ENCODE results near the gene SMARCA4.
"Not testable (repeated sequence)": the region's sequence is repeated elsewhere in the genome, so short reads cannot be mapped to it uniquely, and the experiment has no call there.

SMARCA4 gene

GRCh38 chr19:11102944-11103343, 142.1 kb downstream of the SMARCA4 start:
- Histone ChIP-seq H2AK5ac (ENCODE audit: low read depth, low read length) (no peak overlapping the region), H2AFZ (ENCODE audit: low read length) (no peak overlapping the region), H3K23ac (ENCODE audit: low read depth, low read length, poor library complexity) (no peak overlapping the region), H3K79me1 (ENCODE audit: low read depth, low read length) (peaks cover 23% of the 10 kb centered on the region), H2BK12ac (ENCODE audit: low read length) (no peak overlapping the region), H3K27ac (replicated peaks; ENCODE audit: low read length) (no peak overlapping the region), H3K18ac (ENCODE audit: low read length) (peak overlapping the region; percentile 19), H2BK15ac (ENCODE audit: low read length) (no peak overlapping the region), H2BK5ac (ENCODE audit: low read length) (no peak overlapping the region), H3K4me3 (ENCODE audit: low read length in 2 of 2) (no peak overlapping the region), H3K27me3 (ENCODE audit: control insufficient read depth in 3 of 3, insufficient read depth in 3 of 3, low read depth in 1 of 3, low read length in 3 of 3) (no peaks in the 10 kb centered on the region), H3K4me1 (ENCODE audit: control insufficient read depth in 2 of 2, insufficient read depth in 1 of 2, low read depth in 1 of 2, low read length in 2 of 2) (no peaks in the 10 kb centered on the region), H4K8ac (ENCODE audit: low read depth, low read length) (no peak overlapping the region), H2BK120ac (ENCODE audit: low read depth, low read length) (no peak overlapping the region), H4K91ac (ENCODE audit: low read depth, low read length, poor library complexity) (no peak overlapping the region), H3K4ac (ENCODE audit: low read length) (no peak overlapping the region), H3K9ac (ENCODE audit: low read depth, low read length, poor library complexity) (peak overlapping the region; percentile 53), H3K9me3 (replicated peaks in 1 of 2; ENCODE audit: control insufficient read depth in 2 of 2, insufficient read depth in 1 of 2, low read depth in 1 of 2, low read length in 2 of 2) (no peaks in the 10 kb centered on the region), H3K14ac (ENCODE audit: low read length) (no peak overlapping the region), H3K36me3 (replicated peaks in 1 of 2; ENCODE audit: control insufficient read depth in 2 of 2, insufficient read depth in 2 of 2, low read length in 2 of 2) (peaks cover 57 to 96% of the 10 kb centered on the region in 2 donors), H3K4me2 (ENCODE audit: insufficient read depth, low read length, poor library complexity, severe bottlenecking) (no peak overlapping the region)
- DNase-seq (ENCODE audit: low spot score): no peak
- WGBS, 2 donors (ENCODE audit: extremely low coverage in 2 of 2, insufficient read length in 2 of 2, insufficient replicate concordance in 1 of 2): no CpG with 5 or more reads among the region's 16 CpGs

- not testable (repeated sequence) for H3K4ac ChIP-seq (ENCODE audit: low read length); H4K8ac ChIP-seq (ENCODE audit: low read depth, low read length); H3K4me1 ChIP-seq (ENCODE audit: control insufficient read depth in 2 of 2, insufficient read depth in 1 of 2, low read depth in 1 of 2, low read length in 2 of 2); H2BK15ac ChIP-seq (ENCODE audit: low read length); H3K27me3 ChIP-seq (ENCODE audit: control insufficient read depth in 3 of 3, insufficient read depth in 3 of 3, low read depth in 1 of 3, low read length in 3 of 3); H2BK120ac ChIP-seq (ENCODE audit: low read depth, low read length); H3K18ac ChIP-seq (ENCODE audit: low read length); H3K27ac ChIP-seq (replicated peaks; ENCODE audit: low read length); H3K14ac ChIP-seq (ENCODE audit: low read length); H4K91ac ChIP-seq (ENCODE audit: low read depth, low read length, poor library complexity); H3K4me2 ChIP-seq (ENCODE audit: insufficient read depth, low read length, poor library complexity, severe bottlenecking); DNase-seq (ENCODE audit: low spot score); H2BK12ac ChIP-seq (ENCODE audit: low read length); H2AK5ac ChIP-seq (ENCODE audit: low read depth, low read length); H3K23ac ChIP-seq (ENCODE audit: low read depth, low read length, poor library complexity); H3K4me3 ChIP-seq (ENCODE audit: low read length in 2 of 2); H2BK5ac ChIP-seq (ENCODE audit: low read length); H2AFZ ChIP-seq (ENCODE audit: low read length); H3K9me3 ChIP-seq (replicated peaks in 1 of 2; ENCODE audit: control insufficient read depth in 2 of 2, insufficient read depth in 1 of 2, low read depth in 1 of 2, low read length in 2 of 2); H3K9ac ChIP-seq (ENCODE audit: low read depth, low read length, poor library complexity)
- H3K79me1 ChIP-seq (ENCODE audit: low read depth, low read length): peaks cover 23% of the 10 kb centered on the region
- WGBS, 2 donors (ENCODE audit: extremely low coverage in 2 of 2, insufficient read length in 2 of 2, insufficient replicate concordance in 1 of 2): no CpG with 5 or more reads among the region's 10 CpGs
- H3K36me3 ChIP-seq (replicated peaks in 1 of 2; ENCODE audit: control insufficient read depth in 2 of 2, insufficient read depth in 2 of 2, low read length in 2 of 2): peaks cover 63 to 95% of the 10 kb centered on the region in 2 donors
Observed at GRCh38 chr19:11103667-11104066, 142.8 kb downstream of the SMARCA4 start.

- Histone ChIP-seq H2BK5ac (ENCODE audit: low read length) (peak overlapping the region; percentile 75), H3K36me3 (replicated peaks in 1 of 2; ENCODE audit: control insufficient read depth in 2 of 2, insufficient read depth in 2 of 2, low read length in 2 of 2) (peaks cover 68 to 95% of the 10 kb centered on the region in 2 donors), H2BK120ac (ENCODE audit: low read depth, low read length) (no peak overlapping the region), H2AFZ (ENCODE audit: low read length) (no peak overlapping the region), H3K9me3 (replicated peaks in 1 of 2; ENCODE audit: control insufficient read depth in 2 of 2, insufficient read depth in 1 of 2, low read depth in 1 of 2, low read length in 2 of 2) (no peaks in the 10 kb centered on the region), H2AK5ac (ENCODE audit: low read depth, low read length) (no peak overlapping the region), H3K27ac (replicated peaks; ENCODE audit: low read length) (no peak overlapping the region), H4K91ac (ENCODE audit: low read depth, low read length, poor library complexity) (no peak overlapping the region), H3K79me1 (ENCODE audit: low read depth, low read length) (peaks cover 21% of the 10 kb centered on the region), H3K4me2 (ENCODE audit: insufficient read depth, low read length, poor library complexity, severe bottlenecking) (no peak overlapping the region), H3K4me1 (ENCODE audit: control insufficient read depth in 2 of 2, insufficient read depth in 1 of 2, low read depth in 1 of 2, low read length in 2 of 2) (no peaks in the 10 kb centered on the region), H4K8ac (ENCODE audit: low read depth, low read length) (no peak overlapping the region), H3K18ac (ENCODE audit: low read length) (peak overlapping the region; percentile 17), H2BK15ac (ENCODE audit: low read length) (no peak overlapping the region), H3K4me3 (ENCODE audit: low read length in 2 of 2) (no peak overlapping the region), H3K4ac (ENCODE audit: low read length) (no peak overlapping the region), H3K23ac (ENCODE audit: low read depth, low read length, poor library complexity) (peak overlapping the region; percentile 93), H3K27me3 (ENCODE audit: control insufficient read depth in 3 of 3, insufficient read depth in 3 of 3, low read depth in 1 of 3, low read length in 3 of 3) (no peaks in the 10 kb centered on the region), H3K14ac (ENCODE audit: low read length) (peak overlapping the region; percentile 21), H2BK12ac (ENCODE audit: low read length) (no peak overlapping the region), H3K9ac (ENCODE audit: low read depth, low read length, poor library complexity) (peak overlapping the region; percentile 60)
- DNase-seq (ENCODE audit: low spot score): no peak
- no CpG with 5 or more reads among the region's 36 CpGs for WGBS, 2 donors (ENCODE audit: extremely low coverage in 2 of 2, insufficient read length in 2 of 2, insufficient replicate concordance in 1 of 2)
Observed at GRCh38 chr19:11105014-11105636, 144.3 kb downstream of the SMARCA4 start.

- H3K23ac ChIP-seq (ENCODE audit: low read depth, low read length, poor library complexity): peak overlapping the region; percentile 44
- no peak overlapping the region for H4K8ac ChIP-seq (ENCODE audit: low read depth, low read length)
- H3K79me1 ChIP-seq (ENCODE audit: low read depth, low read length): peaks cover 22% of the 10 kb centered on the region
- H3K27ac ChIP-seq (replicated peaks; ENCODE audit: low read length): no peak overlapping the region
- no peak overlapping the region for H4K91ac ChIP-seq (ENCODE audit: low read depth, low read length, poor library complexity)
- H3K4me3 ChIP-seq (ENCODE audit: low read length in 2 of 2): no peak overlapping the region
- H2BK15ac ChIP-seq (ENCODE audit: low read length): no peak overlapping the region
- no CpG with 5 or more reads among the region's 13 CpGs for WGBS, 2 donors (ENCODE audit: extremely low coverage in 2 of 2, insufficient read length in 2 of 2, insufficient replicate concordance in 1 of 2)
- peaks cover 69 to 97% of the 10 kb centered on the region in 2 donors for H3K36me3 ChIP-seq (replicated peaks in 1 of 2; ENCODE audit: control insufficient read depth in 2 of 2, insufficient read depth in 2 of 2, low read length in 2 of 2)
- H3K4me2 ChIP-seq (ENCODE audit: insufficient read depth, low read length, poor library complexity, severe bottlenecking): no peak overlapping the region
- no peaks in the 10 kb centered on the region for H3K27me3 ChIP-seq (ENCODE audit: control insufficient read depth in 3 of 3, insufficient read depth in 3 of 3, low read depth in 1 of 3, low read length in 3 of 3)
- H3K14ac ChIP-seq (ENCODE audit: low read length): no peak overlapping the region
- no peaks in the 10 kb centered on the region for H3K9me3 ChIP-seq (replicated peaks in 1 of 2; ENCODE audit: control insufficient read depth in 2 of 2, insufficient read depth in 1 of 2, low read depth in 1 of 2, low read length in 2 of 2)
- H2BK120ac ChIP-seq (ENCODE audit: low read depth, low read length): no peak overlapping the region
- peak overlapping the region; percentile 7 for H3K9ac ChIP-seq (ENCODE audit: low read depth, low read length, poor library complexity)
- H3K4me1 ChIP-seq (ENCODE audit: control insufficient read depth in 2 of 2, insufficient read depth in 1 of 2, low read depth in 1 of 2, low read length in 2 of 2): no peaks in the 10 kb centered on the region
- no peak for DNase-seq (ENCODE audit: low spot score)
- no peak overlapping the region for H3K18ac ChIP-seq (ENCODE audit: low read length)
- no peak overlapping the region for H2AK5ac ChIP-seq (ENCODE audit: low read depth, low read length)
- no peak overlapping the region for H3K4ac ChIP-seq (ENCODE audit: low read length)
- no peak overlapping the region for H2BK5ac ChIP-seq (ENCODE audit: low read length)
- no peak overlapping the region for H2AFZ ChIP-seq (ENCODE audit: low read length)
- no peak overlapping the region for H2BK12ac ChIP-seq (ENCODE audit: low read length)
Observed at GRCh38 chr19:11106477-11106876, 145.6 kb downstream of the SMARCA4 start.

Data from neuronal stem cell (in vitro differentiated cells).